ENCODE measurements around the gene GIMAP6. TPM values are rescaled to one million over a fixed set of nuclear protein-coding genes. Genes with fewer than 3 reads are reported as not detected.
A peak's percentile ranks its signal among the peaks of the same experiment; 100 is the strongest.

The GIMAP6 gene
- total and polyA plus RNA-seq, 8 donors, result 0.89 to 18.4 (median 6.0) TPM

DNA sequence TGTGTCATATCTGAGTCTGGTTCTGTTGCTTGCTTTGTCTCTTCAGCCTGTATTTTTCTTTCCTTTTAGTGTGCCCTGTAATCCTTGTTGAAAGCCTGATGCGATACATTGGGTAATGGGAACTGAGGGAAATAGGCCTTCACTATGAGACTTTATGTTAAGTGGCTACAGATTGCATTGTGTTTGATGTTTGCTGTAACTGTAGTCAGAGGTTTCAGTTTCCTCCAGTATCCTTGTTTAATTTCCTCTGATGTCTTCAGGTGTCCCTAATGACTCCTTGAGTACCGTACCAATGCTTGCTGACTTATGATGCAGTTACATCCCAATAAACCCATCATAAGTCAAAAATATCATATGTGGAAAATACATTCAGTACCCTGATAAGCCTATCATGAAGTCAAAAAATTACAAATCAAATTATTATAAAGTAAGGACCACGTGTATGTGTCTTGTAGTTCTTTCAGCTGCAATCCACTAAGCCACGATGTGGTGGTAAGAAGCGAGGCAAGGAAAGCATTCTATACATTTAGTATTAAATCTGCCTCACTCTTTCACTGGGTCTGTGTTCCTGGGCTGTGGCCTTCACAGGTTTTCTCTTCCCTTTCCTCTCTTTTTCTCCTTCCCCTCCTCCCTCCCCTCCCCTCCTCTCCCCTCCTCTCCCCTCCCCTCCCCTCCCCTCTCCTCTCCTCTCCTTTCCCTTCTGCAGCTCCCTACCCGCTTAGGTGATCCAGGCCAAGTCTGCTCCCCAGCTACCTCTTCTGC, 13.3 kb upstream of the GIMAP6 start:
- TF ChIP-seq POLR2A (IDR thresholded peaks at IDR 0.05), result no peak
- no peak for TF ChIP-seq POLR2AphosphoS5 (IDR thresholded peaks at IDR 0.05)
- TF ChIP-seq, protein P1, sequence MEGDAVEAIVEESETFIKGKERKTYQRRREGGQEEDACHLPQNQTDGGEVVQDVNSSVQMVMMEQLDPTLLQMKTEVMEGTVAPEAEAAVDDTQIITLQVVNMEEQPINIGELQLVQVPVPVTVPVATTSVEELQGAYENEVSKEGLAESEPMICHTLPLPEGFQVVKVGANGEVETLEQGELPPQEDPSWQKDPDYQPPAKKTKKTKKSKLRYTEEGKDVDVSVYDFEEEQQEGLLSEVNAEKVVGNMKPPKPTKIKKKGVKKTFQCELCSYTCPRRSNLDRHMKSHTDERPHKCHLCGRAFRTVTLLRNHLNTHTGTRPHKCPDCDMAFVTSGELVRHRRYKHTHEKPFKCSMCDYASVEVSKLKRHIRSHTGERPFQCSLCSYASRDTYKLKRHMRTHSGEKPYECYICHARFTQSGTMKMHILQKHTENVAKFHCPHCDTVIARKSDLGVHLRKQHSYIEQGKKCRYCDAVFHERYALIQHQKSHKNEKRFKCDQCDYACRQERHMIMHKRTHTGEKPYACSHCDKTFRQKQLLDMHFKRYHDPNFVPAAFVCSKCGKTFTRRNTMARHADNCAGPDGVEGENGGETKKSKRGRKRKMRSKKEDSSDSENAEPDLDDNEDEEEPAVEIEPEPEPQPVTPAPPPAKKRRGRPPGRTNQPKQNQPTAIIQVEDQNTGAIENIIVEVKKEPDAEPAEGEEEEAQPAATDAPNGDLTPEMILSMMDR (IDR thresholded peaks at IDR 0.05), result no peak
- no peak for TF ChIP-seq EP300 (IDR thresholded peaks at IDR 0.05)
- no peak for DNase-seq
- Histone ChIP-seq H3K36me3 (no peaks in the 10 kb centered on the region), H3K27me3 (no peaks in the 10 kb centered on the region), H3K27ac (no peak overlapping the region), H3K4me1 (no peaks in the 10 kb centered on the region), H3K9me3 (no peaks in the 10 kb centered on the region), H3K4me3 (no peak overlapping the region)
- WGBS, 5 donors, result 73 to 90% (median 76%) methylated on average over 5 to 6 of the region's 6 CpGs
- intact Hi-C loops (cut with DNase I; ENCODE audit: low total_unique reads), result no loop called here

GRCh38 chr7:150642926-150643325, 10.7 kb upstream of the GIMAP6 start:
- intact Hi-C loops (cut with DNase I; ENCODE audit: low total_unique reads), result no loop called here
- TF ChIP-seq POLR2AphosphoS5 (IDR thresholded peaks at IDR 0.05), result no peak
- no peak for TF ChIP-seq POLR2A (IDR thresholded peaks at IDR 0.05)
- no peak for TF ChIP-seq EP300 (IDR thresholded peaks at IDR 0.05)
- TF ChIP-seq, protein P1 (IDR thresholded peaks at IDR 0.05), result no peak
- DNase-seq, result no peak
- Histone ChIP-seq H3K27me3 (no peaks in the 10 kb centered on the region), H3K36me3 (no peaks in the 10 kb centered on the region), H3K9me3 (peaks cover 0 to 16% (median 12%) of the 10 kb centered on the region in 4 donors), H3K4me1 (no peaks in the 10 kb centered on the region), H3K4me3 (no peak overlapping the region), H3K27ac (no peak overlapping the region)
- WGBS, 5 donors, result 65 to 93% (median 79%) methylated on average over 5 of the region's 5 CpGs

DNA sequence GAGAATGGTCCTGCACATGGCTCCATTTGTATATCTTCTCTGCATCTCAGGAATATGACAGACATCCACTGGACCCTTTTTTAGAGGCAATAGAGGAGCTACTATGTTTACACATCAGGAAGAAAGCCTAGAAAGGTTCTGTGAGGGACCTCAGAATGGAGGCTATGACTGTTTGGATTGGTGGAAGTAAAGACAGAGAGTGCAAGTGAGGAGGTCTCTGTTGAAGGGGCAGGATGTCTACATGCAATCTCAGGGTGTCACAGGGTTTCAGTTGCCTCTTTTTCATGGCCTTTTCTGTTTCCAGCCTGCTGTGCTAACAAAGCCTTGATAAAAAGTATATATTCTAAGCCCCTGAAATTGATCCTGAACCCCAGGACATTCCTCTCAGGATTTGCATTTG, 9.7 kb upstream of the GIMAP6 start:
- H3K36me3 ChIP-seq, result no peaks in the 10 kb centered on the region
- DNase-seq, result no peak
- H3K27ac ChIP-seq, result no peak overlapping the region
- TF ChIP-seq EP300 (IDR thresholded peaks at IDR 0.05) (no peak), POLR2AphosphoS5 (IDR thresholded peaks at IDR 0.05) (no peak), POLR2A (IDR thresholded peaks at IDR 0.05) (no peak)
- TF ChIP-seq, protein P1 (IDR thresholded peaks at IDR 0.05), result no peak
- no peak overlapping the region for H3K4me3 ChIP-seq
- peaks cover 0 to 20% (median 17%) of the 10 kb centered on the region in 4 donors for H3K9me3 ChIP-seq
- intact Hi-C loops (cut with DNase I; ENCODE audit: low total_unique reads), result no loop called here
- H3K27me3 ChIP-seq, result no peaks in the 10 kb centered on the region
- no peaks in the 10 kb centered on the region for H3K4me1 ChIP-seq

GRCh38 chr7:150633926-150634325, 1.7 kb upstream of the GIMAP6 start:
- Histone ChIP-seq H3K9me3 (peaks cover 0 to 15% (median 13%) of the 10 kb centered on the region in 4 donors), H3K4me1 (no peaks in the 10 kb centered on the region), H3K36me3 (no peaks in the 10 kb centered on the region), H3K27ac (peak overlapping the region in 1 of 5 donors; percentile 65), H3K4me3 (no peak overlapping the region), H3K27me3 (no peaks in the 10 kb centered on the region)
- TF ChIP-seq POLR2A (IDR thresholded peaks at IDR 0.05) (no peak), POLR2AphosphoS5 (IDR thresholded peaks at IDR 0.05) (no peak), EP300 (IDR thresholded peaks at IDR 0.05) (no peak)
- TF ChIP-seq, protein P1 (IDR thresholded peaks at IDR 0.05), result no peak
- no peak for DNase-seq
- WGBS, 5 donors, result 24 to 81% (median 40%) methylated on average over 1 of the region's 1 CpG
- intact Hi-C loops (cut with DNase I; ENCODE audit: low total_unique reads), result no loop called here

All from stomach (tissue), 9 donors.